Measurements from ENCODE around the gene SLCO4A1.
A peak's percentile ranks its signal among the peaks of the same experiment; 100 is the strongest.

The SLCO4A1 gene

GRCh38 chr20:62704341-62704948, 62.1 kb downstream of the SLCO4A1 start:
- DNase-seq, result peak; percentile 87

GRCh38 chr20:62705627-62706026, 63.3 kb downstream of the SLCO4A1 start:
- DNase-seq, result no peak

- DNase-seq, result no peak
These were observed 64.0 kb downstream of the SLCO4A1 start for GRCh38 chr20:62706344-62706743.

- no peak for DNase-seq
These were observed 64.6 kb downstream of the SLCO4A1 start for GRCh38 chr20:62706857-62707256.

GRCh38 chr20:62707276-62707920, 65.1 kb downstream of the SLCO4A1 start:
- no peak for DNase-seq

GRCh38 chr20:62707921-62708521, 65.7 kb downstream of the SLCO4A1 start:
- no peak for DNase-seq

GRCh38 chr20:62708591-62709536, 66.6 kb downstream of the SLCO4A1 start, which contains the start of gene NTSR1:
NTSR1 (plus strand) TSS chr20:62708836; CDS start chr20:62709208, 372 bp downstream.
- no peak for DNase-seq

GRCh38 chr20:62709537-62709905, 67.2 kb downstream of the SLCO4A1 start:
- DNase-seq, result no peak

- DNase-seq, result no peak
These were observed 68.0 kb downstream of the SLCO4A1 start for GRCh38 chr20:62710221-62710885.

GRCh38 chr20:62710886-62711702, 68.8 kb downstream of the SLCO4A1 start:
- DNase-seq, result no peak

- no peak for DNase-seq
These were observed 69.4 kb downstream of the SLCO4A1 start for GRCh38 chr20:62711703-62712101.

- no peak for DNase-seq
These were observed 70.3 kb downstream of the SLCO4A1 start for GRCh38 chr20:62712606-62713005.

GRCh38 chr20:62714006-62714405, 71.7 kb downstream of the SLCO4A1 start:
- DNase-seq, result no peak

GRCh38 chr20:62714799-62715198, 72.5 kb downstream of the SLCO4A1 start:
- DNase-seq, result no peak

- no peak for DNase-seq
These were observed 72.9 kb downstream of the SLCO4A1 start for GRCh38 chr20:62715201-62715600.

GRCh38 chr20:62716198-62716940, 74.1 kb downstream of the SLCO4A1 start:
- no peak for DNase-seq

GRCh38 chr20:62716941-62717310, 74.6 kb downstream of the SLCO4A1 start:
- DNase-seq, result no peak

- DNase-seq, result no peak
These were observed 75.6 kb downstream of the SLCO4A1 start for GRCh38 chr20:62717933-62718332.

GRCh38 chr20:62718546-62718945, 76.2 kb downstream of the SLCO4A1 start:
- DNase-seq, result no peak

GRCh38 chr20:62719250-62719935, 77.1 kb downstream of the SLCO4A1 start:
- no peak for DNase-seq

Measured in NCI-H2029 treated with DMSO at 0.1 percent for 48 hours (cell line).